ENCODE data around the gene TTC28.

DNA sequence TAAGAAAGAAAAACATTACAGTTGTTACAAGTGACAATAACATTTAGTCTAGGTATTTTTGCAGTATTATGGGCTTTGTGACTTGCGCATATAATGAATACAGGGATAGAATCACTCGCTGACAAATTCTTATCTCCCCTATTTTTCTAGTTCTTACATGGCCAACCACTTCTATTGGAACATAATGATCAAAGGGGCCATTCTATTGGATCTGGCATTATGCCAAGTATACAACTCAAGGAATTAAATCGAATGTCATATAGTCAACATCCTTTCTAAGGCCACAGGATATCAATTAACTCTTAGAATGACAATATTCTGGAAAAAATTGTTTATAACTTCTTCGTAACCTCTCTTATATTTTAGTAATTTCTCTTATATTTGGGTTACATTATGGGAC, 272.0 kb downstream of the TTC28 start:
- no peak for TF ChIP-seq POLR2A (IDR thresholded peaks at IDR 0.05)
- TF ChIP-seq, protein P1, sequence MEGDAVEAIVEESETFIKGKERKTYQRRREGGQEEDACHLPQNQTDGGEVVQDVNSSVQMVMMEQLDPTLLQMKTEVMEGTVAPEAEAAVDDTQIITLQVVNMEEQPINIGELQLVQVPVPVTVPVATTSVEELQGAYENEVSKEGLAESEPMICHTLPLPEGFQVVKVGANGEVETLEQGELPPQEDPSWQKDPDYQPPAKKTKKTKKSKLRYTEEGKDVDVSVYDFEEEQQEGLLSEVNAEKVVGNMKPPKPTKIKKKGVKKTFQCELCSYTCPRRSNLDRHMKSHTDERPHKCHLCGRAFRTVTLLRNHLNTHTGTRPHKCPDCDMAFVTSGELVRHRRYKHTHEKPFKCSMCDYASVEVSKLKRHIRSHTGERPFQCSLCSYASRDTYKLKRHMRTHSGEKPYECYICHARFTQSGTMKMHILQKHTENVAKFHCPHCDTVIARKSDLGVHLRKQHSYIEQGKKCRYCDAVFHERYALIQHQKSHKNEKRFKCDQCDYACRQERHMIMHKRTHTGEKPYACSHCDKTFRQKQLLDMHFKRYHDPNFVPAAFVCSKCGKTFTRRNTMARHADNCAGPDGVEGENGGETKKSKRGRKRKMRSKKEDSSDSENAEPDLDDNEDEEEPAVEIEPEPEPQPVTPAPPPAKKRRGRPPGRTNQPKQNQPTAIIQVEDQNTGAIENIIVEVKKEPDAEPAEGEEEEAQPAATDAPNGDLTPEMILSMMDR (IDR thresholded peaks at IDR 0.05), result no peak
